CD14-positive monocyte (primary cell): ENCODE data around the gene FBXL13. TPM values are rescaled to one million over a fixed set of nuclear protein-coding genes. Genes with fewer than 3 reads are reported as not detected.
"Not testable (repeated sequence)": the region's sequence is repeated elsewhere in the genome, so short reads cannot be mapped to it uniquely, and the experiment has no call there.

Source experiments
- DNase-seq, 3 donors: peaks; one replicate each; pipeline ENCODE4 v3.0.0-alpha.2; 2011 to 2022
- H2AFZ ChIP-seq: 2 replicates; pipeline ENCODE4 v1.6.0; 2012; ENCODE audit warnings: mild to moderate bottlenecking, low read depth, low read length, inconsistent platforms; ENCODE audit not compliant: insufficient read depth, poor library complexity, severe bottlenecking
- H3K27ac ChIP-seq, 2 donors: 1 replicate in 1 of 2; 2 replicates in 1 of 2; pipeline ENCODE4 v1.5.1; 2012 to 2013; ENCODE audit warnings: low read length in 2 of 2, control low read depth in 1 of 2, inconsistent platforms in 1 of 2, low read depth in 1 of 2, mild to moderate bottlenecking in 1 of 2
- H3K27me3 ChIP-seq, 2 donors: one replicate each; pipeline versions ENCODE4 v1.6.0 to v1.6.1; 2011 to 2013; ENCODE audit warnings: low read length in 2 of 2; ENCODE audit not compliant: control insufficient read depth in 2 of 2, insufficient read depth in 2 of 2
- H3K36me3 ChIP-seq, 2 donors: replicated peaks in 1 of 2; 1 replicate in 1 of 2; 2 replicates in 1 of 2; pipeline versions ENCODE4 v1.5.1 to v1.6.1; 2012 to 2013; ENCODE audit warnings: low read length in 2 of 2, control low read depth in 1 of 2, inconsistent platforms in 1 of 2, mild to moderate bottlenecking in 1 of 2; ENCODE audit not compliant: insufficient read depth in 2 of 2, control insufficient read depth in 1 of 2
- H3K4me1 ChIP-seq, 2 donors: 1 replicate in 1 of 2; 2 replicates in 1 of 2; pipeline versions ENCODE4 v1.5.1 to v1.6.1; 2012 to 2013; ENCODE audit warnings: low read length in 2 of 2, control low read depth in 1 of 2, inconsistent platforms in 1 of 2, mild to moderate bottlenecking in 1 of 2, moderate library complexity in 1 of 2; ENCODE audit not compliant: insufficient read depth in 2 of 2, control insufficient read depth in 1 of 2
- H3K4me2 ChIP-seq: replicated peaks from 2 replicates; pipeline ENCODE3; 2012; ENCODE audit warnings: low read length, moderate library complexity, mild to moderate bottlenecking; ENCODE audit not compliant: poor library complexity, severe bottlenecking; ENCODE audit errors: extremely low read depth
- H3K4me3 ChIP-seq, 3 experiments: fragments of 200-600 bp in 1 of 3; sonication (generic) in 1 of 3; replicated peaks in 1 of 3; 1 replicate in 2 of 3; 2 replicates in 1 of 3; pipeline ENCODE4 v1.5.1; 2011 to 2013; ENCODE audit warnings: low read length in 3 of 3, mild to moderate bottlenecking in 3 of 3, control low read depth in 2 of 3, low read depth in 2 of 3, inconsistent platforms in 1 of 3, moderate library complexity in 1 of 3
- H3K79me2 ChIP-seq: 2 replicates; pipeline ENCODE4 v1.6.0; 2012; ENCODE audit warnings: mild to moderate bottlenecking, control low read depth, inconsistent platforms, low read length, moderate library complexity; ENCODE audit not compliant: insufficient read depth
- H3K9ac ChIP-seq: 2 replicates; pipeline ENCODE4 v1.6.0; 2017; ENCODE audit warnings: low read length, mild to moderate bottlenecking; ENCODE audit not compliant: insufficient read depth, poor library complexity, severe bottlenecking
- H3K9me3 ChIP-seq, 2 donors: replicated peaks in 1 of 2; 1 replicate in 1 of 2; 2 replicates in 1 of 2; pipeline versions ENCODE4 v1.5.1 to v1.6.1; 2012 to 2013; ENCODE audit warnings: low read length in 2 of 2, control low read depth in 1 of 2; ENCODE audit not compliant: control insufficient read depth in 1 of 2, insufficient read depth in 1 of 2
- H4K20me1 ChIP-seq: 2 replicates; pipeline ENCODE4 v1.6.0; 2012; ENCODE audit warnings: mild to moderate bottlenecking, low read length, control low read depth, moderate library complexity; ENCODE audit not compliant: insufficient read depth
- H3K27ac Mint-ChIP-seq, 7 donors: one replicate each; pipeline ENCODE4 v1.8.0; 2020; ENCODE audit warnings: mild to moderate bottlenecking in 7 of 7, mixed read lengths in 7 of 7, moderate library complexity in 6 of 7, inconsistent platforms in 2 of 7
- H3K27me3 Mint-ChIP-seq, 3 donors: one replicate each; pipeline ENCODE4 v1.8.0; 2021 to 2022; ENCODE audit warnings: low read depth in 3 of 3, mild to moderate bottlenecking in 3 of 3, mixed read lengths in 3 of 3, moderate library complexity in 3 of 3, inconsistent platforms in 1 of 3
- H3K36me3 Mint-ChIP-seq, 2 donors: one replicate each; pipeline ENCODE4 v1.8.0; 2020; ENCODE audit warnings: mixed read lengths in 2 of 2, inconsistent platforms in 1 of 2, mild to moderate bottlenecking in 1 of 2
- H3K4me1 Mint-ChIP-seq: one replicate; pipeline ENCODE4 v1.8.0; 2020; ENCODE audit warnings: mild to moderate bottlenecking, mixed read lengths
- H3K4me3 Mint-ChIP-seq, 2 donors: one replicate each; pipeline ENCODE4 v1.8.0; 2020; ENCODE audit warnings: mild to moderate bottlenecking in 2 of 2, mixed read lengths in 2 of 2, moderate library complexity in 1 of 2
- H3K9me3 Mint-ChIP-seq, 7 donors: one replicate each; pipeline ENCODE4 v1.8.0; 2020 to 2022; ENCODE audit warnings: mixed read lengths in 7 of 7, mild to moderate bottlenecking in 6 of 7, moderate library complexity in 6 of 7, inconsistent platforms in 2 of 7
- CTCF ChIP-seq: fragments of 200-600 bp; IDR thresholded peaks from one replicate; pipeline ENCODE4 v1.8.0; 2022; ENCODE audit warnings: antibody characterized with exemption, mild to moderate bottlenecking
- WGBS: methylation state at CpG from one replicate; pipeline ENCODE4 v1.1.5; 2013; ENCODE audit warnings: missing lambda C conversion rate; ENCODE audit not compliant: insufficient coverage; 5-methylcytosine and 5-hydroxymethylcytosine counted together
- intact Hi-C, 2 donors: fragments of 100-400 bp; cut with micrococcal nuclease; formaldehyde crosslinking; loops; one replicate each; pipeline versions ENCODE4 v1.15.0 to v1.15.1; 2023
- polyA plus RNA-seq, 3 donors: library from polyadenylated mRNA; depleted of rRNA in 1 of 3; unstranded in 2 of 3; stranded (reverse) in 1 of 3; fragments of 300-500 nt in 2 of 3; fragments of >200 nt in 1 of 3; fragmentation: Illumina TruSeq in 2 of 3; gene quantifications; 1 replicate in 2 of 3; 2 replicates in 1 of 3; pipeline ENCODE4 v1.2.3, GENCODE V29; 2012 to 2021

Gene FBXL13
- polyA plus RNA-seq, 3 donors, result 0.05 TPM; not detected in 2

- H3K9ac ChIP-seq, result no peak overlapping the region
These were observed 23.1 kb downstream of the FBXL13 start for GRCh38 chr7:103051519-103051918.

GRCh38 chr7:103048833-103049232, 25.8 kb downstream of the FBXL13 start:
- Mint-ChIP-seq H3K4me1 (no peaks in the 10 kb centered on the region), H3K36me3 (no peaks in the 10 kb centered on the region), H3K27ac (no peak overlapping the region), H3K27me3 (no peaks in the 10 kb centered on the region), H3K4me3 (no peak overlapping the region), H3K9me3 (peaks cover 12 to 29% (median 19%) of the 10 kb centered on the region in 7 donors)
- WGBS, result no CpG with 5 or more reads among the region's 2 CpGs
- Histone ChIP-seq H3K27ac (no peak overlapping the region), H3K36me3 (no peaks in the 10 kb centered on the region), H3K4me1 (no peaks in the 10 kb centered on the region), H3K4me2 (no peak overlapping the region), H3K4me3 (no peak overlapping the region), H3K9ac (no peak overlapping the region), H4K20me1 (no peaks in the 10 kb centered on the region), H3K9me3 (peaks cover 8 to 10% of the 10 kb centered on the region in 2 donors), H3K27me3 (no peaks in the 10 kb centered on the region), H3K79me2 (no peaks in the 10 kb centered on the region), H2AFZ (no peak overlapping the region)
- intact Hi-C loops, result no loop called here
- no peak for TF ChIP-seq CTCF
- DNase-seq, result no peak

More at GRCh38 chr7:103051519-103051918, 23.1 kb downstream of the FBXL13 start:
- H3K4me1 ChIP-seq, result no peaks in the 10 kb centered on the region
- H3K27me3 Mint-ChIP-seq, result peaks cover 0 to 1% (median 0%) of the 10 kb centered on the region in 3 donors
- no peaks in the 10 kb centered on the region for H4K20me1 ChIP-seq
- TF ChIP-seq CTCF, result no peak
- H3K79me2 ChIP-seq, result no peaks in the 10 kb centered on the region
- H3K9me3 ChIP-seq, result peaks cover 8 to 10% of the 10 kb centered on the region in 2 donors
- no peak overlapping the region for H2AFZ ChIP-seq
- H3K27ac ChIP-seq, result no peak overlapping the region
- H3K27me3 ChIP-seq, result no peaks in the 10 kb centered on the region
- H3K27ac Mint-ChIP-seq, result no peak overlapping the region
- H3K4me3 Mint-ChIP-seq, result no peak overlapping the region
- H3K36me3 Mint-ChIP-seq, result no peaks in the 10 kb centered on the region
- H3K4me3 ChIP-seq, result no peak overlapping the region
- no peak for DNase-seq
- 89% methylated on average over 3 of the region's 6 CpGs for WGBS
- H3K9me3 Mint-ChIP-seq, result peaks cover 12 to 27% (median 19%) of the 10 kb centered on the region in 7 donors
- H3K4me1 Mint-ChIP-seq, result no peaks in the 10 kb centered on the region
- H3K4me2 ChIP-seq, result no peak overlapping the region
- intact Hi-C loops, result no loop called here
- no peaks in the 10 kb centered on the region for H3K36me3 ChIP-seq

- intact Hi-C loops, result not testable (repeated sequence)
These were observed 32.8 kb downstream of the FBXL13 start for GRCh38 chr7:103041815-103042214.

More at GRCh38 chr7:103041815-103042214, 32.8 kb downstream of the FBXL13 start:
- not testable (repeated sequence) for H3K36me3 Mint-ChIP-seq, H3K27ac ChIP-seq, H3K27me3 Mint-ChIP-seq, H2AFZ ChIP-seq, H3K27me3 ChIP-seq, H3K4me2 ChIP-seq, H3K36me3 ChIP-seq, H3K9ac ChIP-seq, H3K4me1 Mint-ChIP-seq, H3K4me1 ChIP-seq, H3K79me2 ChIP-seq, DNase-seq, H3K4me3 ChIP-seq, H3K27ac Mint-ChIP-seq, H3K9me3 ChIP-seq, H3K4me3 Mint-ChIP-seq, H4K20me1 ChIP-seq
- H3K9me3 Mint-ChIP-seq, result peaks cover 4 to 19% (median 10%) of the 10 kb centered on the region in 7 donors
- no CpG with 5 or more reads among the region's 1 CpG for WGBS
